ENCODE data around the gene LMX1A.

DNA sequence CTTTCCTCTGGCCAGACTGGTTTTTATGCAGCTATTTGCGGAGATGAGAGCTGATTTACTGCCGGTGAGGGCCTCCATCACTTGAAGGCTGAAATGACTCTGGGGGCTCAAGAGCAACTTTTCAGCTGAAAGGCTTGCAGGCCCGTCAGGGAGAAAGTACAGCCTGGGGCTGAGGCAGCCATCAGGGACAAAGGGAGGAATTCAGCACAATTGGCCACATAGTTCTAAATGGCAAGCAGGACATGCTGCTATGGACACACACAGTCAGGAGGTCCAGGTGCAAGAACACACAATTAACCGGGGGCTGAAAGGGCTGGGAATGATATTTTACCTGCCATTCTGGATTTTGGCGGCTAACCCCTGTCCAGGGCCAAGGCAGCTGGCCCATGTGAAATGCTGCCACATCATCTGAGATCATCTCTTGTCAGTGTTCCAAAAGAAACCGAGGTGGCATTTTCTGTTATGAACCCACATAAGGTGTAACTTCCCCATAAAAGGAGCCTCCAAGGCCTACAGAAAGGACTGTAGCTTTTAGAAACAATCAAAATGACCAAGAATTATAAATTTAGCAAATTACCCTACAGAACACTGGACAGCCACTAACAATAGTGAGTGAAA lies 58.2 kb downstream of the LMX1A start:
- TF ChIP-seq POLR2A (IDR thresholded peaks at IDR 0.05; ENCODE audit: extremely low read depth, insufficient read length) (no peak), MYC (IDR thresholded peaks at IDR 0.05; ENCODE audit: low read depth, low read length) (no peak)

All from NB4 (cell line).